GM19438 (cell line): ENCODE data around the gene TSPAN4.

ENCODE experiments used
- ATAC-seq: cut with Tn5 transposase; IDR thresholded peaks from one replicate; pipeline ENCODE4 v1.9.1; 2021; ENCODE audit warnings: low read depth; ENCODE audit not compliant: unreplicated experiment

TSPAN4 gene

GRCh38 chr11:847876-848275 lies 5.2 kb downstream of the TSPAN4 start:
- no peak for ATAC-seq

- ATAC-seq = no peak
Measured at GRCh38 chr11:848380-848931, 5.8 kb downstream of the TSPAN4 start.

- no peak for ATAC-seq
Measured at GRCh38 chr11:849104-849824, 6.6 kb downstream of the TSPAN4 start.

GRCh38 chr11:849951-850774 lies 7.5 kb downstream of the TSPAN4 start:
- no peak for ATAC-seq

- ATAC-seq = no peak
Measured at GRCh38 chr11:850775-851763, 8.4 kb downstream of the TSPAN4 start.

GRCh38 chr11:852762-853161 lies 10.1 kb downstream of the TSPAN4 start:
- no peak for ATAC-seq

GRCh38 chr11:853682-854448 lies 11.2 kb downstream of the TSPAN4 start:
- ATAC-seq = no peak

- ATAC-seq = no peak
Measured at GRCh38 chr11:854601-855329, 12.1 kb downstream of the TSPAN4 start.

- no peak for ATAC-seq
Measured at GRCh38 chr11:855330-855674, 12.7 kb downstream of the TSPAN4 start.

- no peak for ATAC-seq
Measured at GRCh38 chr11:855796-856195, 13.1 kb downstream of the TSPAN4 start.

- no peak for ATAC-seq
Measured at GRCh38 chr11:856397-856796, 13.7 kb downstream of the TSPAN4 start.

- ATAC-seq = no peak
Measured at GRCh38 chr11:858053-858761, 15.6 kb downstream of the TSPAN4 start.

GRCh38 chr11:858762-859339 lies 16.2 kb downstream of the TSPAN4 start:
- ATAC-seq = no peak

GRCh38 chr11:859394-860131 lies 16.9 kb downstream of the TSPAN4 start:
- ATAC-seq = no peak

GRCh38 chr11:860234-861104 lies 17.8 kb downstream of the TSPAN4 start:
- ATAC-seq = no peak

- ATAC-seq = no peak
Measured at GRCh38 chr11:861105-861479, 18.4 kb downstream of the TSPAN4 start.
